A549 (cell line): Measurements from ENCODE around the gene ENTPD3.

Experiments
- BHLHE40 ChIP-seq: IDR thresholded peaks from 2 replicates; pipeline ENCODE4 v1.6.1; 2012; ENCODE audit warnings: low read depth, low read length, inconsistent platforms
- CHD2 ChIP-seq: fragments of 150-350 bp; IDR thresholded peaks from 2 replicates; pipeline ENCODE4 v1.6.1; 2014; ENCODE audit warnings: low read length; ENCODE audit not compliant: partially characterized antibody
- CTCF ChIP-seq: fragments of >200 bp; sonication (Bioruptor Twin); formaldehyde crosslinking; IDR thresholded peaks from 3 replicates; pipeline ENCODE4 v1.5.1; 2016
- HDAC2 ChIP-seq: fragments of 200-600 bp; sonication (generic); IDR thresholded peaks from 2 replicates; pipeline ENCODE4 v1.6.1; 2016
- HMGXB4 ChIP-seq: fragments of 250-450 bp; sonication (Bioruptor Pico); IDR thresholded peaks from 2 replicates; pipeline ENCODE4 v1.5.0; 2021; ENCODE audit warnings: mild to moderate bottlenecking, moderate library complexity, borderline replicate concordance
- MAFK ChIP-seq: fragments of 450-650 bp; IDR thresholded peaks from 2 replicates; pipeline ENCODE4 v1.6.1; 2014; ENCODE audit not compliant: partially characterized antibody
- NR3C1 ChIP-seq: fragments of >200 bp; sonication (Bioruptor Twin); formaldehyde crosslinking; IDR thresholded peaks from 3 replicates; pipeline ENCODE4 v1.6.1; 2017
- POLR2A ChIP-seq: IDR thresholded peaks from 2 replicates; pipeline ENCODE4 v1.6.1; 2012; ENCODE audit warnings: mild to moderate bottlenecking, low read length
- RFX5 ChIP-seq: fragments of 450-650 bp; IDR thresholded peaks from 2 replicates; pipeline ENCODE4 v1.7.1; 2014; ENCODE audit warnings: antibody characterized with exemption, mild to moderate bottlenecking, moderate library complexity
- RNF2 ChIP-seq: fragments of 200-600 bp; sonication (generic); IDR thresholded peaks from 2 replicates; pipeline ENCODE4 v1.6.1; 2016; ENCODE audit warnings: low read depth, mild to moderate bottlenecking, antibody characterized with exemption, moderate library complexity, borderline replicate concordance
- SREBF2 ChIP-seq: fragments of 450-650 bp; IDR thresholded peaks from 2 replicates; pipeline ENCODE4 v1.6.1; 2014; ENCODE audit warnings: mild to moderate bottlenecking, moderate library complexity
- USF2 ChIP-seq: fragments of 450-650 bp; IDR thresholded peaks from 2 replicates; pipeline ENCODE4 v1.6.1; 2014; ENCODE audit warnings: antibody characterized with exemption
- ZC3H11A ChIP-seq: fragments of 450-650 bp; IDR thresholded peaks from 2 replicates; pipeline ENCODE4 v1.6.1; 2014; ENCODE audit warnings: antibody characterized with exemption, mild to moderate bottlenecking
- ZFP36 ChIP-seq: fragments of 450-650 bp; IDR thresholded peaks from 2 replicates; pipeline ENCODE4 v1.6.1; 2014; ENCODE audit warnings: borderline replicate concordance; ENCODE audit not compliant: partially characterized antibody

GRCh38 chr3:40397912-40398311 is 10.9 kb downstream of the ENTPD3 start:
- TF ChIP-seq RFX5: no peak
- TF ChIP-seq CTCF: no peak
- TF ChIP-seq SREBF2: no peak
- TF ChIP-seq CHD2: no peak
- TF ChIP-seq ZFP36: no peak
- TF ChIP-seq POLR2A: no peak
- no peak for TF ChIP-seq BHLHE40
- TF ChIP-seq RNF2: no peak
- TF ChIP-seq ZC3H11A: no peak
- no peak for TF ChIP-seq NR3C1
- no peak for TF ChIP-seq MAFK
- no peak for TF ChIP-seq HDAC2
- TF ChIP-seq USF2: no peak
- TF ChIP-seq HMGXB4 (CRISPR knock-in tag): no peak
